Tibial artery (tissue), 4 donors: ENCODE results near the gene MYH14.
A peak's percentile ranks its signal among the peaks of the same experiment; 100 is the strongest.
"Not testable (repeated sequence)": the region's sequence is repeated elsewhere in the genome, so short reads cannot be mapped to it uniquely, and the experiment has no call there.

Experiments used
- DNase-seq, 2 donors: peaks; one replicate each; pipeline ENCODE4 v3.0.0-alpha.2; 2019
- H3K27ac ChIP-seq, 2 donors: fragments of 200-600 bp; sonication (generic) in 1 of 2; 1 replicate in 1 of 2; 2 replicates in 1 of 2; pipeline ENCODE4 v1.5.1; 2018 to 2019; ENCODE audit warnings: mild to moderate bottlenecking in 1 of 2
- H3K27me3 ChIP-seq, 2 donors: fragments of 200-600 bp; sonication (generic) in 1 of 2; one replicate each; pipeline versions ENCODE4 v1.5.1 to v1.6.0; 2016 to 2019
- H3K36me3 ChIP-seq, 3 donors: fragments of 200-600 bp; sonication (generic) in 2 of 3; one replicate each; pipeline ENCODE4 v1.5.1; 2016 to 2019; ENCODE audit warnings: mild to moderate bottlenecking in 2 of 3
- H3K4me1 ChIP-seq, 4 donors: fragments of 200-600 bp; sonication (generic) in 2 of 4; 1 replicate in 3 of 4; 2 replicates in 1 of 4; pipeline ENCODE4 v1.5.1; 2016 to 2019
- H3K4me3 ChIP-seq, 2 donors: fragments of 200-600 bp; sonication (generic) in 1 of 2; 1 replicate in 1 of 2; 2 replicates in 1 of 2; pipeline ENCODE4 v1.5.1; 2018 to 2019; ENCODE audit warnings: mild to moderate bottlenecking in 2 of 2
- H3K9me3 ChIP-seq, 3 donors: fragments of 200-600 bp; sonication (generic) in 1 of 3; one replicate each; pipeline ENCODE4 v1.5.1; 2016 to 2019
- CTCF ChIP-seq, 2 experiments: fragments of 200-600 bp in 1 of 2; fragments of 450-650 bp in 1 of 2; IDR thresholded peaks; one replicate each; pipeline ENCODE4 v1.5.1; 2017 to 2019; ENCODE audit warnings: antibody characterized with exemption in 2 of 2, mild to moderate bottlenecking in 1 of 2, moderate library complexity in 1 of 2
- intact Hi-C: fragments of 100-400 bp; cut with DNase I; formaldehyde crosslinking; loops from one replicate; pipeline ENCODE4 v1.15.0; 2023; ENCODE audit warnings: low total_unique reads

MYH14 gene

GRCh38 chr19:50327461-50328223 lies 124.2 kb downstream of the MYH14 start:
- H3K27me3 ChIP-seq: peaks cover under 1 to 75% of the 10 kb centered on the region in 2 donors
- intact Hi-C loops: no loop called here

GRCh38 chr19:50328224-50328872 lies 124.9 kb downstream of the MYH14 start:
- H3K4me3 ChIP-seq: peak overlapping the region; percentile 14 to 39
- no peaks in the 10 kb centered on the region for H3K36me3 ChIP-seq
- intact Hi-C loops: no loop called here
- H3K9me3 ChIP-seq: no peaks in the 10 kb centered on the region
- no peak for TF ChIP-seq CTCF (IDR thresholded peaks at IDR 0.05)
- DNase-seq: no peak
- H3K27me3 ChIP-seq: peaks cover 7 to 75% of the 10 kb centered on the region in 2 donors
- H3K4me1 ChIP-seq: peaks cover 0 to 44% (median 26%) of the 10 kb centered on the region in 4 donors
- no peak overlapping the region for H3K27ac ChIP-seq

More at GRCh38 chr19:50327461-50328223, 124.2 kb downstream of the MYH14 start:
- H3K4me1 ChIP-seq: peaks cover 0 to 41% (median 21%) of the 10 kb centered on the region in 4 donors
- no peaks in the 10 kb centered on the region for H3K9me3 ChIP-seq
- no peak for DNase-seq
- TF ChIP-seq CTCF (IDR thresholded peaks at IDR 0.05): no peak
- H3K36me3 ChIP-seq: no peaks in the 10 kb centered on the region
- no peak overlapping the region for H3K4me3 ChIP-seq
- H3K27ac ChIP-seq: no peak overlapping the region

DNA sequence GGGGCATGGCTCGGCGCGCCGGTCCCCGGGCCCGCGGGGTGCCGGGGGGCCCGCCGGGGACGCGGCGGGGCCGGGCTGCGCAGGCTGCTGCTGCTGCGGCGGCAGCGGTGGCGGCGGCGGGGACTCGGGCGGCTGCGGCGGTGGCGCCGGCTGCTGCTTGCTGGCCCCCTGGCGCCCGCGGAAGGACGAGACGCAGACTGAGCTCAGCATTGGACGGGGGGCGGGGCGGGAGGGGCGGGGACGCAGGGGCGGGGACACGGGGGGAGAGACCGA lies 125.4 kb downstream of the MYH14 start:
- TF ChIP-seq CTCF (IDR thresholded peaks at IDR 0.05): no peak
- Histone ChIP-seq H3K4me1 (peaks cover 0 to 48% (median 30%) of the 10 kb centered on the region in 4 donors), H3K27me3 (peaks cover 7 to 77% of the 10 kb centered on the region in 2 donors), H3K4me3 (peak overlapping the region in 1 of 2 donors; percentile 39), H3K27ac (no peak overlapping the region), H3K36me3 (no peaks in the 10 kb centered on the region), H3K9me3 (no peaks in the 10 kb centered on the region)
- DNase-seq: no peak
- intact Hi-C loops: no loop called here

- peaks cover 0 to 52% (median 34%) of the 10 kb centered on the region in 4 donors for H3K4me1 ChIP-seq
- peaks cover 7 to 83% of the 10 kb centered on the region in 2 donors for H3K27me3 ChIP-seq
- no peaks in the 10 kb centered on the region for H3K9me3 ChIP-seq
- peak within 1 kb of the TSS; percentile 14 to 39 for H3K4me3 ChIP-seq
- no peak within 1 kb of the TSS for H3K27ac ChIP-seq
- intact Hi-C loops: no loop called here
- TF ChIP-seq CTCF (IDR thresholded peaks at IDR 0.05): no peak
- peak; percentile 96 for DNase-seq
- H3K36me3 ChIP-seq: no peaks in the 10 kb centered on the region
Measured at GRCh38 chr19:50329146-50329925, 125.9 kb downstream of the MYH14 start, which contains the start of gene KCNC3. KCNC3 (minus strand) TSS chr19:50329377; CDS start chr19:50329082, 295 bp downstream.

DNA sequence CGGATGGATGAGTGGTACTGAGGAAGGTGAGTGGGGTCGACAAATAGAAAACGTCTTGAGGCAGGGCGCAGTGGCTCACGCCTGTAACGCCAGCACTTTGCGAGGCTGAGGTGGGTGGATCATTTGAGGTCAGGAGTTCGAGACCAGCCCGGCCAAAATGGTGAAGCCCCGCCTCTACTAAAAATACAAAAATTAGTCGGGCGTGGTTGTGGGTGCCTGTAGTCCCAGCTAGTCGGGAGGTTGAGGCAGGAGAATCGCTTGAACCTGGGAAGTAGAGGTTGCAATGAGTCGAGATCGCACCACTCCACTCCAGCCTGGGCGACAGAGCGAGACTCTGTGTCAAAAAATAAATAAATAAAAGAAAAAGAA lies 126.5 kb downstream of the MYH14 start:
- Histone ChIP-seq H3K4me1 (peaks cover 0 to 52% (median 34%) of the 10 kb centered on the region in 4 donors), H3K27me3 (peaks cover 7 to 88% of the 10 kb centered on the region in 2 donors), H3K4me3 (peak overlapping the region; percentile 6 to 38)
- intact Hi-C loops, H3K27ac ChIP-seq, DNase-seq, H3K36me3 ChIP-seq, H3K9me3 ChIP-seq: not testable (repeated sequence)
